C4-2B (cell line): ENCODE measurements around the gene ANGPTL3.

Experiments used
- CTCF ChIP-seq: fragments of 450-650 bp; conservative IDR thresholded peaks from 2 replicates; pipeline ENCODE4 v1.5.1; 2017; ENCODE audit warnings: mild to moderate bottlenecking
- ZFX ChIP-seq: fragments of 450-650 bp; IDR thresholded peaks from 2 replicates; pipeline ENCODE4 v1.6.1; 2017

- no peak for TF ChIP-seq CTCF
- TF ChIP-seq ZFX: no peak
These were observed 24.8 kb upstream of the ANGPTL3 start for GRCh38 chr1:62572476-62572875.
